GM18520 (cell line): ENCODE data around the gene LAX1.
"Not testable (repeated sequence)": the region's sequence is repeated elsewhere in the genome, so short reads cannot be mapped to it uniquely, and the experiment has no call there.

Experiments used
- ATAC-seq: cut with Tn5 transposase; IDR thresholded peaks from one replicate; pipeline ENCODE4 v1.9.1; 2021; ENCODE audit not compliant: unreplicated experiment

LAX1 gene

GRCh38 chr1:203765029-203765837 lies at the start of gene LAX1:
Gene LAX1 (plus strand): TSS chr1:203765183. CDS start chr1:203765566, 383 bp downstream.
- peak; percentile 87 for ATAC-seq

GRCh38 chr1:203717120-203717519 lies 47.9 kb upstream of the LAX1 start:
- ATAC-seq = no peak

- ATAC-seq = no peak
These were observed 44.7 kb upstream of the LAX1 start for GRCh38 chr1:203720242-203720641.

GRCh38 chr1:203722909-203723308 lies 42.1 kb upstream of the LAX1 start:
- ATAC-seq = no peak

- no peak for ATAC-seq
These were observed 38.5 kb upstream of the LAX1 start for GRCh38 chr1:203726417-203726867.

- ATAC-seq = no peak
These were observed 31.7 kb upstream of the LAX1 start for GRCh38 chr1:203733009-203733863.

- no peak for ATAC-seq
These were observed 22.5 kb upstream of the LAX1 start for GRCh38 chr1:203742436-203742835.

- no peak for ATAC-seq
These were observed 21.9 kb upstream of the LAX1 start for GRCh38 chr1:203743091-203743571.

- ATAC-seq = no peak
These were observed 20.7 kb upstream of the LAX1 start for GRCh38 chr1:203744075-203744972.

GRCh38 chr1:203746281-203746680 lies 18.7 kb upstream of the LAX1 start:
- ATAC-seq = no peak

- ATAC-seq = no peak
These were observed 13.9 kb upstream of the LAX1 start for GRCh38 chr1:203751051-203751450.

GRCh38 chr1:203751618-203752361 lies 13.2 kb upstream of the LAX1 start:
- not testable (repeated sequence) for ATAC-seq

GRCh38 chr1:203754455-203754864 lies 10.5 kb upstream of the LAX1 start:
- ATAC-seq = no peak

- no peak for ATAC-seq
These were observed 8.9 kb upstream of the LAX1 start for GRCh38 chr1:203756036-203756435.

GRCh38 chr1:203758749-203759148 lies 6.2 kb upstream of the LAX1 start:
- ATAC-seq = not testable (repeated sequence)

- ATAC-seq = no peak
These were observed 4.5 kb upstream of the LAX1 start for GRCh38 chr1:203760506-203760905.

GRCh38 chr1:203761958-203762357 lies 3.0 kb upstream of the LAX1 start:
- not testable (repeated sequence) for ATAC-seq

- ATAC-seq = no peak
These were observed 1.5 kb upstream of the LAX1 start for GRCh38 chr1:203763505-203763904.

GRCh38 chr1:203764105-203765028 lies 616 bp upstream of the LAX1 start:
- no peak for ATAC-seq
